ENCODE measurements around the gene LGALS3. TPM values are rescaled to one million over a fixed set of nuclear protein-coding genes. Genes with fewer than 3 reads are reported as not detected.

LGALS3 gene
- total and polyA plus RNA-seq, 2 experiments from 2014 or later = 33.2 to 60.3 TPM

Other genes with a start within 250 kb of the LGALS3 start
- 3.5 and 4.3 TPM in 2 replicates for gene GCH1, start 226.4 kb upstream of the LGALS3 start, total RNA-seq
- gene GCH1, start 226.4 kb upstream of the LGALS3 start, polyA plus RNA-seq = 2.5 and 3.0 TPM in 2 replicates
- 4.9 and 5.4 TPM in 2 replicates for gene WDHD1, start 102.2 kb upstream of the LGALS3 start, total RNA-seq
- 7.4 and 8.4 TPM in 2 replicates for gene WDHD1, start 102.2 kb upstream of the LGALS3 start, polyA plus RNA-seq
- 6.0 and 8.5 TPM in 2 replicates for gene SOCS4, start 102.0 kb upstream of the LGALS3 start, total RNA-seq
- 6.5 and 8.4 TPM in 2 replicates for gene SOCS4, start 102.0 kb upstream of the LGALS3 start, polyA plus RNA-seq
- gene MAPK1IP1L, start 77.6 kb upstream of the LGALS3 start, total RNA-seq = 79.6 and 83.5 TPM in 2 replicates
- 97.7 and 104 TPM in 2 replicates for gene MAPK1IP1L, start 77.6 kb upstream of the LGALS3 start, polyA plus RNA-seq
- 3.4 and 37.4 TPM in 2 replicates for gene DLGAP5, start 62.3 kb downstream of the LGALS3 start, total RNA-seq
- 5.9 and 71.1 TPM in 2 replicates for gene DLGAP5, start 62.3 kb downstream of the LGALS3 start, polyA plus RNA-seq
- 15.3 and 19.2 TPM in 2 replicates for gene FBXO34, start 142.2 kb downstream of the LGALS3 start, total RNA-seq
- gene FBXO34, start 142.2 kb downstream of the LGALS3 start, polyA plus RNA-seq = 21.1 and 21.7 TPM in 2 replicates